Measurements from ENCODE around the gene TRIM43B.
"Not testable (repeated sequence)": the region's sequence is repeated elsewhere in the genome, so short reads cannot be mapped to it uniquely, and the experiment has no call there.

Gene TRIM43B

DNA sequence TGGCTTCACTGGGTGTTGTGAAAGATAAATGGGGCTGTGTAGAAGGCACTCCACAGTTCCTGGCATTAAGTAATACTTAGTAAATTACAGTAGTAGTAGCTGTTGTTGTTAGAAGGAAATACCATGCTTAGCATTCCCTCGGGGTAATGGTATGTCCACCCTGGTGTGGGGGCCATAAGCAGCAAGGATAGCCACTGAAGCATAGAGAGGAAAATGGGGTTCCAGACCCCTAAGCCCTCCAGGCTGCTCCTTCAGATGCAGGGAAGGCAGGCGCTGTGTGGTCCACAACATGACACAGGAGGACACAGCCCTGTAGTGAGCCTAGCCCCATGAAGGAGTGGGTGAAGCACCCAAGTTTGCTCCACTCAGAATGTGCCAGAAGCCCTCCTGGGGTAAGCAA lies 50.6 kb downstream of the TRIM43B start:
- peak; percentile 29 for DNase-seq

DNA sequence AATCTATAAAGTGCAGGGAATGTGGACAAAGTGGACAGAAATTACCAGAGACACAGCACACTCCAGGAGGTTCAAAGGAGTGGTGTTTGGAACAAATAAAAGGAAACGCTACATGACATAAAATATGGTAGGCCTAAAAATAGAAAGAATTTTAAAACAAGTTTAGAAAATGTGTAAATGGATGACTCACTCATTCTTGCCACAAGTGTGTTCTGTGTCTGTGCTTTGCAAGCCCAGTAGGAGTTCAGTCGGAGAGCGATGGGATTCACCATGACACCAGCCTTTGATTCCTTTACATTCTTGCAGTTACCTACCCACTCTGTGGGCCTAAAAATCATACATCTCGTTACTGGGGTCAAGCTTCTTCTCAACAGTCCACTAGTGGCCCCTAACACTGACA lies 51.2 kb downstream of the TRIM43B start:
- not testable (repeated sequence) for DNase-seq

DNA sequence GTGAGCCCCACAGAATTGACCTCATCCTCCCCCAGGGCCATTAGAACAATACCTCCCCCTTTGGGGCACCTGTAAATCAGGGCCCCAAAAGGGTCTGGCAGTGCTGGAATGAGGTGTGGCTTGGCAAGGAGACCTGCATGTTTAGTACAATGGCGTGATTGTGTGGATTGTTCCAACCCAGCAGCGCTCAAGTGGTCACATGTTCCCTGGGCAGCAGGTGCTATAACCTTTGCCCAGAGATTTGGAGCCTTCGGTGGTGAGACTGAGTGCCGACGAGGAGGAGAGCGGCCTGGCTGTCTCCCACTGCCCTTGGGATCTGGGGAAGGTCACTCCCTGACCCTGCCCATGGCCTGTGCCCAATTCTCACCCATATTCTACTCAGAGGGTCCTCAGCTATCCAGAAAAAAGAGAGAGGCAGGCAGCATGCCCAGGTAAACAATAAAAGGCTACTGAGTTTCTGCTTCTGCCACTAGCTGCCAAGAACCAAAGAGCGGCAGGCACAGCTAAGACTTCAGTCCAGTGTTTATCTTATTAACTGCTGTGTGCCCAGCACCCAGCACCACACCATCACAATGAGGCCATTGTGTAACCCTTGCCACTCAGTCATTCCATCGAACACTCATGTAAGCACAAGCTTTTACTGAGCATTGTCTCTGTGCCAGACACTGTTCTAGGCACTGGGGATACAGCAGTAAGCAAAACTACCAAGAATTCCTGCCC lies 54.6 kb downstream of the TRIM43B start:
- DNase-seq: not testable (repeated sequence)

DNA sequence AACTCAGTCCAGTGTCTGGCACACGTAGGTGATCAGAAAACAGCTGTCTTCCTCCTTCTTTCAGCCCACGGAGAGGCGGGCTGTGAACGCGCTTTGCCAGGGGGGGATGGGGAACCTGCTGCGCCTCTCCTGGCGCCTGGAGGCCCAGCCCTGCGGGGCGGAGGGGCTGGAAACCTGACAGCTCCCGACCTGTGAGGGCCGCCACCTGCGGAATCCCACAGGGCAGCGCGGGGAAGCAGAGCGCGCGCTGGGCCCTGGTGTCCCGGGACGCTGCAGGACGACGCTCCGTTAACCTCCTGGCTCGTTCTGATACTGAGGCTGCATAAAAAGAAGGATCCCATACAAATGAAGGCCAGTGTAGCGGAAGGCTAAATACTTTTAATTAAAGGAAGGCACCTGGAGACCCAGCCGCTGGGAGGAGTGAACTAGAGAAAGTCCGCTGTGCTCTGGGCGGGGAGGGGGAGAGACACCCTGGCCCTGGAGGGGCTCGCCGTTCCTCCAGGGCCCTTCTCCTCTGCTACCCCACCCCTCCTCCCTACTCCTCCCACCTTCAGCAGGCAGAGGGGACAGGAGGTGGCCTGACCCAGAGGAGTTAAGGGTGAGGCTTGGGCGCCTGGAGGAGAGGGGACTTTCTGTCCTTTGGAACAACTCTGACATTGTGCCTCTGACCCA lies 57.2 kb downstream of the TRIM43B start:
- not testable (repeated sequence) for DNase-seq
